Tibial artery (tissue), 4 donors: ENCODE data around the gene SIM1.

Source experiments
- DNase-seq, 2 donors: peaks; one replicate each; pipeline ENCODE4 v3.0.0-alpha.2; 2019
- H3K27ac ChIP-seq, 2 donors: fragments of 200-600 bp; sonication (generic) in 1 of 2; 1 replicate in 1 of 2; 2 replicates in 1 of 2; pipeline ENCODE4 v1.5.1; 2018 to 2019; ENCODE audit warnings: mild to moderate bottlenecking in 1 of 2
- H3K27me3 ChIP-seq, 2 donors: fragments of 200-600 bp; sonication (generic) in 1 of 2; one replicate each; pipeline versions ENCODE4 v1.5.1 to v1.6.0; 2016 to 2019
- H3K36me3 ChIP-seq, 3 donors: fragments of 200-600 bp; sonication (generic) in 2 of 3; one replicate each; pipeline ENCODE4 v1.5.1; 2016 to 2019; ENCODE audit warnings: mild to moderate bottlenecking in 2 of 3
- H3K4me1 ChIP-seq, 4 donors: fragments of 200-600 bp; sonication (generic) in 2 of 4; 1 replicate in 3 of 4; 2 replicates in 1 of 4; pipeline ENCODE4 v1.5.1; 2016 to 2019
- H3K4me3 ChIP-seq, 2 donors: fragments of 200-600 bp; sonication (generic) in 1 of 2; 1 replicate in 1 of 2; 2 replicates in 1 of 2; pipeline ENCODE4 v1.5.1; 2018 to 2019; ENCODE audit warnings: mild to moderate bottlenecking in 2 of 2
- H3K9me3 ChIP-seq, 3 donors: fragments of 200-600 bp; sonication (generic) in 1 of 3; one replicate each; pipeline ENCODE4 v1.5.1; 2016 to 2019
- CTCF ChIP-seq, 2 experiments: fragments of 200-600 bp in 1 of 2; fragments of 450-650 bp in 1 of 2; IDR thresholded peaks; one replicate each; pipeline ENCODE4 v1.5.1; 2017 to 2019; ENCODE audit warnings: antibody characterized with exemption in 2 of 2, mild to moderate bottlenecking in 1 of 2, moderate library complexity in 1 of 2
- intact Hi-C: fragments of 100-400 bp; cut with DNase I; formaldehyde crosslinking; loops from one replicate; pipeline ENCODE4 v1.15.0; 2023; ENCODE audit warnings: low total_unique reads

The SIM1 gene

DNA sequence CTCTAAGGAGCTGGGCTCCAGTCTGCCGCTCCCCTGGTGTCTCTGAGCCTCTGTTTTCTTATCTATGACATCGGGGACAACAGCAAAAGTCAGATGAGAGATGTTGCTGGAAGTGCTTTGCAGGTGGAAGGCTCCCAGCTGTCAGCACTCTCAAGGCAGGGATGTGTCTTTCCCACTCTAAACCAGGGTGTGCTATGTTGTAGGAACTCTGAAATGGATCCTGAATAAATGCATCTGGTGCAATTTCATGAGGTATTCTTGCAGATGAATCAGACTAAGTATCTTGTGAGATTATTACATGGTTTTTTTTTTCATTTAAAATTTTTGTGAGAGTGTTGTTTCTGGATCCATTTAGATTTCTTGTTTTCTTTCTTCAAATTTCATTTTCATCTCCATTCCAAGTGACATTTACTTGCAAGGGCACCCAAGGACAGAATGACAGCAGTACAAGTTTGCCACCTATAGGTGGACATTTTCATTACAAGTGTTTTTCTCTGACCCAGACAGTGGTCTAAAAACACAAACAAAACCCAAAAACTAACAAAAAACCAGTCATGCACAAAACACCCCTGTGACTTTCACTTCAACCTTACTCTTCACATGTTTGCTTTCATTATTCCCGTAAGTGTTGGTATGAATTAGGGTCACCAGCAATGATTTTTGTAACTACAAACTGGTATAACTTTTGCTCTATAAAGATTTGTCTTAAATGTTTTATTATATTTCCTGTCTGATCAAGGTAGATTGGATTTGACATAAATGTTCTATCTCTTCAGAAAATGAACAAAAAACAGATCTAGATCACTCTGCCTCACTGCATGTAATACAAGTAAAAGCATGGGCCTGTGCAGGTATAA is 14.7 kb upstream of the SIM1 start:
- Histone ChIP-seq H3K9me3 (no peaks in the 10 kb centered on the region), H3K27me3 (peaks cover 0 to 2% of the 10 kb centered on the region in 2 donors), H3K4me1 (no peaks in the 10 kb centered on the region), H3K4me3 (no peak overlapping the region), H3K36me3 (no peaks in the 10 kb centered on the region), H3K27ac (no peak overlapping the region)
- intact Hi-C loops = loop anchor here (5.0 to 10.0 kb wide), 2 partner anchors 362 to 475 kb away; no protein-coding TSS in a partner anchor
- TF ChIP-seq CTCF (IDR thresholded peaks at IDR 0.05) = peak; percentile 55 to 71
- DNase-seq = no peak

DNA sequence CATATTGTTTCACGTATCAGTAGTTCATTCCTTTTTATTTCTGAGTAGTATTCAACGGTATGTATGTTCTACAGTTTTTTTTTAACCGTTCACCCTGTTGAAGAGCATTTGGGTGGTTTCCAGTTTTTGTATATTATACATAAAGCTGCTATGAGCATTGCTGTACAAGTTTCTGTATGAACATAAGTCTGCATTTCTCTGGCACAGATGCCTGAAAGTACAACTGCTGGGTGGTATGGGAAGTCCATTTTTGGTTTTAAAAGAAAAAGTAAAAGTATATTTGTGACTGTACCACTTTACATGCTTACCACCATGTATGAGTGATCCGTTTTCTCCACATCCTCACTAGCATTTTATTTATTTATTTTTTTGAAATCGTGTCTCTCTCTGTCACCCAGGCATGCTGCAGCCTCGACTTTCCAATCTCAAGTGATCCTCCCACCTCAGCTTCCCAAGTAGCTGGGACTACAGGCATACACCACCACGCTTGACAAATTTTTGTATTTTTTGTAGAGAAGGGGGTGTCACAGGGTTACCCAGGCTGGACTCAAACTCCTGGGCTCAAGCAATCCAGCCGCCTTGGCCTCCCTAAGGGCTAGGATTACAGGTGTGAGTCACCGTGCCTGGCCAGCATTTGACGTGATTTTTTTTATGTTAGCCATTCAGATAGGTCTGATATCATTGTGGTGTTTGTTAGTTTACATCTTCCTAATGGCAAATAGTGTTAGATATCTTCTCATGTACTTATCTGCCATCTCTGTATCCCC is 11.0 kb upstream of the SIM1 start:
- Histone ChIP-seq H3K27ac (no peak overlapping the region), H3K4me1 (no peaks in the 10 kb centered on the region), H3K36me3 (no peaks in the 10 kb centered on the region), H3K9me3 (no peaks in the 10 kb centered on the region), H3K4me3 (no peak overlapping the region), H3K27me3 (peaks cover 0 to 23% of the 10 kb centered on the region in 2 donors)
- intact Hi-C loops = no loop called here
- no peak for TF ChIP-seq CTCF (IDR thresholded peaks at IDR 0.05)
- DNase-seq = no peak

DNA sequence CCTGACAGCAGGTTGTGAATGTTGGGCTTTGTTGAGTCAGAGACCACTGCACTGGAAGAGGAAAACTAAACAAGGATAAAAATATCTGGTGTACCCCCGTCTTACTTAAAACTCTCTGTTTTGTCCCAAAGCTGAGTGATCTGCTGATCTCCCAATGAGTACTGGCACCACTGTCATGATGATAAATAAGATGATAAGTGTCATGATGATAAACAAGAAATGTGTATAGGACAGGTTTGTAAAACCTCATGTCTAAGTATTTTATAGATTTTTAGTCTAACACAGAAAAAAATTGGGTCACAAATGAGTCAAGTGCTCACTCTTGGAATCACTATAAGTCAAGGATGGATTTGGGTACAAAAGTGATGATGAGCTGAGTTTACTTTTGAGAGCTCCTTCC is 8.5 kb upstream of the SIM1 start:
- Histone ChIP-seq H3K27me3 (peaks cover 0 to 49% of the 10 kb centered on the region in 2 donors), H3K36me3 (no peaks in the 10 kb centered on the region), H3K4me1 (no peaks in the 10 kb centered on the region), H3K4me3 (no peak overlapping the region), H3K9me3 (no peaks in the 10 kb centered on the region), H3K27ac (no peak overlapping the region)
- DNase-seq = no peak
- intact Hi-C loops = no loop called here
- TF ChIP-seq CTCF (IDR thresholded peaks at IDR 0.05) = no peak

- Histone ChIP-seq H3K27ac (no peak overlapping the region), H3K27me3 (peaks cover 0 to 54% of the 10 kb centered on the region in 2 donors), H3K9me3 (no peaks in the 10 kb centered on the region), H3K36me3 (no peaks in the 10 kb centered on the region), H3K4me1 (peaks cover 0 to 2% (median under 1%) of the 10 kb centered on the region in 4 donors), H3K4me3 (no peak overlapping the region)
- intact Hi-C loops = no loop called here
- no peak for DNase-seq
- TF ChIP-seq CTCF (IDR thresholded peaks at IDR 0.05) = no peak
Measured at GRCh38 chr6:100472674-100473073, 8.0 kb upstream of the SIM1 start.

GRCh38 chr6:100470422-100471120 is 5.8 kb upstream of the SIM1 start:
- Histone ChIP-seq H3K4me1 (peaks cover 0 to 12% (median 6%) of the 10 kb centered on the region in 4 donors), H3K9me3 (no peaks in the 10 kb centered on the region), H3K27me3 (peaks cover 0 to 73% of the 10 kb centered on the region in 2 donors), H3K36me3 (no peaks in the 10 kb centered on the region), H3K27ac (no peak overlapping the region), H3K4me3 (no peak overlapping the region)
- no peak for DNase-seq
- TF ChIP-seq CTCF (IDR thresholded peaks at IDR 0.05) = no peak
- intact Hi-C loops = no loop called here
